ENCODE results near the gene PPP1R12A.
"Not testable (repeated sequence)": the region's sequence is repeated elsewhere in the genome, so short reads cannot be mapped to it uniquely, and the experiment has no call there.

The PPP1R12A gene

GRCh38 chr12:79895804-79896203 lies 39.1 kb downstream of the PPP1R12A start:
- Mint-ChIP-seq H3K27ac (no peak overlapping the region), H3K4me3 (no peak overlapping the region), H3K4me1 (peaks cover 27 to 69% of the 10 kb centered on the region in 2 donors), H3K9me3 (no peaks in the 10 kb centered on the region), H3K36me3 (peaks cover 6 to 28% of the 10 kb centered on the region in 2 donors), H3K27me3 (no peaks in the 10 kb centered on the region)
- no peak for ATAC-seq (replicated peaks)
- DNase-seq: no peak

DNA sequence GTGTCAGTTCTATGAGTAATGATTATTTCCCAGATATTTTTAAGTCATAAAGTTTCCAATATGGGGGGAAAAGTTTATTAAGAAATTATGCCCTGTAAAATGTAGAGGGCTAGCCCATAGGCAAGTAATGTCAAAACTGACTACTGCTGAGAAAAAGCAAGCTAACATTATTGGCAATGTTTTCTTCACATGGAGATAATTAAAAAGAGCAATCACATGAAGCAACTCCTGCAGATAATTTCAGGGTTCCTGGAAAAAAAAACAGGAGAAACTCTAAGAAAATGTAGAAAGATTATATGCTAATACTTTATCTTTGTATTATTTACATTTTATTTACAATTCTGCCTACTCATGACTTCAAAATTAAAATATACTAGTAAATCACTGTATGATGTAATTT lies 39.8 kb downstream of the PPP1R12A start:
- peaks cover 28 to 71% of the 10 kb centered on the region in 2 donors for H3K4me1 Mint-ChIP-seq
- H3K4me3 Mint-ChIP-seq: no peak overlapping the region
- DNase-seq (no peak), ATAC-seq (replicated peaks) (no peak)
- H3K36me3 Mint-ChIP-seq: peaks cover 7 to 29% of the 10 kb centered on the region in 2 donors
- no peaks in the 10 kb centered on the region for H3K27me3 Mint-ChIP-seq
- no peaks in the 10 kb centered on the region for H3K9me3 Mint-ChIP-seq
- H3K27ac Mint-ChIP-seq: no peak overlapping the region

GRCh38 chr12:79891506-79892162 lies 43.3 kb downstream of the PPP1R12A start:
- no peak overlapping the region for H3K4me3 Mint-ChIP-seq
- H3K36me3 Mint-ChIP-seq: peaks cover 4 to 22% of the 10 kb centered on the region in 2 donors
- H3K9me3 Mint-ChIP-seq: no peaks in the 10 kb centered on the region
- peaks cover 30 to 67% of the 10 kb centered on the region in 2 donors for H3K4me1 Mint-ChIP-seq
- DNase-seq: no peak
- no peak overlapping the region for H3K27ac Mint-ChIP-seq
- ATAC-seq (replicated peaks): no peak
- no peaks in the 10 kb centered on the region for H3K27me3 Mint-ChIP-seq

DNA sequence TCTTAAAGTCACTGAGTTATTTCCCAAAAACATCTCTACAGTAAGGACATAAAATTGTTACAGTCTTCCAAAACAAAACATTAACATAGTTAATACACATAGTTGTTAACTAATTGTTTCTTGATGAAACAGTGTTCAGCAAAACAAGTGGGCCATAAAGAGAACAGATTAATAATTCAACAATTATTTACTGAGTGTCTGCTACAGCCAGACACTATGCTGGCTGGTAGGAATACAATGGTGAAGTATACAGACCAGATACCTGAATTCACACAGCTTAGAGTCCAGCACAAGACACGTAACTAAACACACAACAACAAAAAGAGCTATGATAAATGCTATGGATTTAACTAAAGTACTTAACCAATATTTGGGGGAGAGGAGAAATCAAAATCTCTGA lies 47.0 kb downstream of the PPP1R12A start:
- no peak overlapping the region for H3K27ac Mint-ChIP-seq
- H3K27me3 Mint-ChIP-seq: no peaks in the 10 kb centered on the region
- peaks cover 24 to 59% of the 10 kb centered on the region in 2 donors for H3K4me1 Mint-ChIP-seq
- no peak overlapping the region for H3K4me3 Mint-ChIP-seq
- ATAC-seq (replicated peaks): no peak
- H3K36me3 Mint-ChIP-seq: peaks cover 7 to 19% of the 10 kb centered on the region in 2 donors
- H3K9me3 Mint-ChIP-seq: no peaks in the 10 kb centered on the region
- DNase-seq: no peak

DNA sequence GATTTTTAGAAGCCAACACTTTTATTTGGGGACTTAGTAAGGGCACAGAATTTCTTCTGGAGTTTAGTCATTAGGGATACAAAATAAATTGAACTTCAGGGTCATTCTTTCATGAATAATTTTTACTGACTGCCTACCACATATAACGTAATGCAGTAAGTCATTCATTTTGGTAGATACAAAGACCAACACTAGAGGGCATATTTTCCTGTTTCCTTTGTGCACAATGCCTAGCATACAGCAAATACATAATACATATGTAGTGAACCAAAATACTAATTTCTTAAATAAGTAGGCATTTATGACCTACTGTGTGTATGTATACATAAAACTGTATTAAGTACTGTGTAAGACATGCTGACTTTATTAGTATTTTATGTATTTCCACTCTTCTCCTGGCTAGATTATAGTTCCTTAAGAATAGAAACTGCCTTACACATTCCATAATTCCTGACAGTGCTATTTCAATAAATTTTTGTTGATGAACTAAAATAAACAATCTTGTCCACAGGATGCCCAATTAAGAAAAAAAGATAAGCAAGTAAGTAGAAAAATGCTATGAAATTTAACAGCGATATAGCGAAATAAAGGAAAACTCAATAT lies 47.9 kb downstream of the PPP1R12A start:
- H3K9me3 Mint-ChIP-seq: no peaks in the 10 kb centered on the region
- peaks cover 12 to 15% of the 10 kb centered on the region in 2 donors for H3K36me3 Mint-ChIP-seq
- DNase-seq (no peak), ATAC-seq (replicated peaks) (peak; percentile 74 to 75)
- H3K4me3 Mint-ChIP-seq: no peak overlapping the region
- no peaks in the 10 kb centered on the region for H3K27me3 Mint-ChIP-seq
- H3K4me1 Mint-ChIP-seq: peaks cover 32 to 64% of the 10 kb centered on the region in 2 donors
- H3K27ac Mint-ChIP-seq: no peak overlapping the region

DNA sequence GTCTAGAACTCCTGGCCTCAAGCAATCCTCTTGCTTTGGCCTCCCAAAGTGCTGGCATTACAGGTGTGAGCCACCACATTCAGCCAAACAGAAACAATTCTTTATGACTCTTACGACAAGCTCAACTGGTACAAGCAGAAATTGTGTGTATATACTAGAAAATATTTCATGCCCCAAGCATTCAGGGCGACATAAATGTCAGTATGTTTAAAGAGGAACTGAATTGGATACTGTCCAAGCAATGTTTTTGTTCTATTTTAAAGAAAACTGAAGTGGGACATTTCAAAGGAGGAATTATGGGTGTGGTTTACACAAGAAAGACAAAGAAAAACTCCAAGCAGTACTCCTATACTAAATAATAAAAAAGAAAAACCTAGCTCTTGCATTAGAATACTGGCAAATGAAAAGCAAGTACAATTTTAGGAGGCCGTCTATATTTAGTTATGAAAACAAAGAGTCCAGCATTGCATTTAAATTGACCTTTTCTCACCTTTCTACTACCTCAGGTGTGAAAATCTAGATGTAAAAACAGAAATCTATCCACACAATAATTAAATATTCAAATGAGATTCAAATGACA lies 48.9 kb downstream of the PPP1R12A start:
- Mint-ChIP-seq H3K9me3 (no peaks in the 10 kb centered on the region), H3K36me3 (peaks cover 9 to 10% of the 10 kb centered on the region in 2 donors), H3K4me1 (peaks cover 34 to 67% of the 10 kb centered on the region in 2 donors), H3K27ac (no peak overlapping the region), H3K4me3 (no peak overlapping the region), H3K27me3 (no peaks in the 10 kb centered on the region)
- no peak for ATAC-seq (replicated peaks)
- DNase-seq: no peak

GRCh38 chr12:79884401-79885006 lies 50.4 kb downstream of the PPP1R12A start:
- H3K9me3 Mint-ChIP-seq: no peaks in the 10 kb centered on the region
- ATAC-seq (replicated peaks) (no peak), DNase-seq (no peak)
- H3K27ac Mint-ChIP-seq: no peak overlapping the region
- H3K27me3 Mint-ChIP-seq: no peaks in the 10 kb centered on the region
- peaks cover 37 to 66% of the 10 kb centered on the region in 2 donors for H3K4me1 Mint-ChIP-seq
- no peak overlapping the region for H3K4me3 Mint-ChIP-seq
- H3K36me3 Mint-ChIP-seq: peaks cover 7 to 13% of the 10 kb centered on the region in 2 donors

DNA sequence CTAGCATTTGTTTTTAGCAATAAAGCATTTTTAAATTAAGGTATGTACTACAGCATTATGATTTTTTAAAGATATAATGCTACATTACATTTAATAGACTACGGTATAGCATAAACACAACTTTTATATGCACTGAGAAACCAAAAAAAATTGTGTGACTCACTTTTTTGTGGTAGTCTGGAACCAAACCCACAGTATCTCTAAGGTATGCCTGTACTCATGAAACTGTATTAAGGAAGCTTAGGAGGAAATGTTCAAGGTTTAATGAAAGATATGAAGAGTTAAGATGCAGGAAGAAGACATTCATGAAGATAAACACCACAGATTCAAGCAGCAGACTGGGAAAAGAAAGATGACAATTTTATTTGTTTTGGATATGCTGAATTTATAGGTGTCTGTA lies 51.7 kb downstream of the PPP1R12A start:
- peak; percentile 33 to 42 for ATAC-seq (replicated peaks)
- Mint-ChIP-seq H3K9me3 (no peaks in the 10 kb centered on the region), H3K27ac (no peak overlapping the region), H3K4me3 (no peak overlapping the region), H3K27me3 (no peaks in the 10 kb centered on the region), H3K36me3 (peaks cover 15% of the 10 kb centered on the region in 2 donors), H3K4me1 (peaks cover 36 to 60% of the 10 kb centered on the region in 2 donors)
- no peak for DNase-seq

- no peak overlapping the region for H3K4me3 Mint-ChIP-seq
- no peaks in the 10 kb centered on the region for H3K9me3 Mint-ChIP-seq
- no peak for ATAC-seq (replicated peaks)
- peaks cover 33 to 63% of the 10 kb centered on the region in 2 donors for H3K4me1 Mint-ChIP-seq
- no peak overlapping the region for H3K27ac Mint-ChIP-seq
- no peak for DNase-seq
- H3K27me3 Mint-ChIP-seq: no peaks in the 10 kb centered on the region
- H3K36me3 Mint-ChIP-seq: peaks cover 16 to 19% of the 10 kb centered on the region in 2 donors
Observed at GRCh38 chr12:79881351-79881750, 53.5 kb downstream of the PPP1R12A start.

GRCh38 chr12:79878506-79878905 lies 56.4 kb downstream of the PPP1R12A start:
- H3K27me3 Mint-ChIP-seq; DNase-seq; H3K9me3 Mint-ChIP-seq; H3K27ac Mint-ChIP-seq; H3K4me3 Mint-ChIP-seq; ATAC-seq (replicated peaks): not testable (repeated sequence)
- peaks cover 37 to 74% of the 10 kb centered on the region in 2 donors for H3K4me1 Mint-ChIP-seq
- H3K36me3 Mint-ChIP-seq: peaks cover 16% of the 10 kb centered on the region in 2 donors

- no peak overlapping the region for H3K4me3 Mint-ChIP-seq
- peaks cover 32 to 73% of the 10 kb centered on the region in 2 donors for H3K4me1 Mint-ChIP-seq
- no peaks in the 10 kb centered on the region for H3K9me3 Mint-ChIP-seq
- peaks cover 10 to 13% of the 10 kb centered on the region in 2 donors for H3K36me3 Mint-ChIP-seq
- H3K27me3 Mint-ChIP-seq: no peaks in the 10 kb centered on the region
- no peak for DNase-seq
- no peak overlapping the region for H3K27ac Mint-ChIP-seq
- ATAC-seq (replicated peaks): no peak
Observed at GRCh38 chr12:79877246-79877645, 57.7 kb downstream of the PPP1R12A start.

DNA sequence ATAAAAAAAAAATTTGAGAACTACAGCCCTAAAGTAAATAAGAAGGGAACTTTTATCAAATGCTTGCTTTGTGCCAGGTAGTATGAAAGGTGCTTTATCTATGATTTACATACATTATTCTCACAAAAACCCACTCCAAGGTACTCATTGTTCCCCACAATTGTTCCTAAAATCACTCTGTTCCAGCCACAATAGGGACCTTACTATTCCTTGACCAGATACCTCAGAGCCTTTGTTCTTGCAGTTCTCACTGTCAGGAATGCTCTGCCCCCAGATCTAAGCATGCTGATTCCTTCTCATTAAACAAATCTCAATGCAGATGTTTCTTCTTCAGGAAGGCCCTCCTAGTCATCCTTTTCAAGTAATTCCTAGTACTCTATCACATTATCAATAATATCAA lies 60.2 kb downstream of the PPP1R12A start:
- no peak for ATAC-seq (replicated peaks)
- DNase-seq: no peak
- no peaks in the 10 kb centered on the region for H3K9me3 Mint-ChIP-seq
- peaks cover 19 to 58% of the 10 kb centered on the region in 2 donors for H3K4me1 Mint-ChIP-seq
- no peaks in the 10 kb centered on the region for H3K27me3 Mint-ChIP-seq
- H3K27ac Mint-ChIP-seq: no peak overlapping the region
- H3K4me3 Mint-ChIP-seq: no peak overlapping the region
- peaks cover 8 to 27% of the 10 kb centered on the region in 2 donors for H3K36me3 Mint-ChIP-seq

GRCh38 chr12:79873201-79873600 lies 61.7 kb downstream of the PPP1R12A start:
- H3K4me1 Mint-ChIP-seq: peaks cover 16 to 49% of the 10 kb centered on the region in 2 donors
- ATAC-seq (replicated peaks): peak; percentile 67 to 70
- H3K4me3 Mint-ChIP-seq: no peak overlapping the region
- no peaks in the 10 kb centered on the region for H3K9me3 Mint-ChIP-seq
- H3K27me3 Mint-ChIP-seq: no peaks in the 10 kb centered on the region
- H3K27ac Mint-ChIP-seq: no peak overlapping the region
- peaks cover 12 to 31% of the 10 kb centered on the region in 2 donors for H3K36me3 Mint-ChIP-seq
- no peak for DNase-seq

DNA sequence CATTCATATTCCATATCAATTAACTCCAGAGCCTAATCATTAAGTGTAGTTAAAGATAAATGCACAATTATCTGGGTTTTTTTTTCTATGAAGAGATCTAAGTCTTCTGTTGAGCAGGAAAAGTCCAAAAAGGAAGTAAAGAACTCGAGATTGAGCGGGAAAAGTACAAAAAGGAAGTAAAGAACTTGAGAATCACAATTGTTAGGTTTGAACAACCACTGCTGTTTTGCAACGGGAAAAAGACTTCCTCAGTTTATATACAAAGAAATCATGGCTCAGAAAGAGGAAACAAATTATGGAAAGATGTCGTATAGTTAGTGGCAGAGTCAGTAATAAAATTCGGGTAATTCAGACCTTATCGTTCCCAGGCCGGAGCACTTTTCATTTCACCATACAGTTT lies 63.3 kb downstream of the PPP1R12A start:
- no peak overlapping the region for H3K27ac Mint-ChIP-seq
- H3K27me3 Mint-ChIP-seq: no peaks in the 10 kb centered on the region

More for the DNA sequence above, 63.3 kb downstream of the PPP1R12A start:
- DNase-seq (no peak), ATAC-seq (replicated peaks) (no peak)
- H3K4me1 Mint-ChIP-seq: peaks cover 16 to 44% of the 10 kb centered on the region in 2 donors
- peaks cover 22 to 42% of the 10 kb centered on the region in 2 donors for H3K36me3 Mint-ChIP-seq
- peaks cover 0 to 2% of the 10 kb centered on the region in 2 donors for H3K9me3 Mint-ChIP-seq
- no peak overlapping the region for H3K4me3 Mint-ChIP-seq
